ENCODE results near the gene CALML5.

Gene CALML5

GRCh38 chr10:5498791-5499492, 428 bp downstream of the CALML5 start:
- TF ChIP-seq CTCF (conservative IDR thresholded peaks at IDR 0.05; ENCODE audit: low read depth, low read length) = no peak
- no peak overlapping the region for H3K4me3 ChIP-seq (ENCODE audit: low read depth, low read length)
- no peak for DNase-seq (ENCODE audit: low read depth)

- no peak overlapping the region for H3K4me3 ChIP-seq (ENCODE audit: low read depth, low read length)
- TF ChIP-seq CTCF (conservative IDR thresholded peaks at IDR 0.05; ENCODE audit: low read depth, low read length) = no peak
- no peak for DNase-seq (ENCODE audit: low read depth)
These were observed 1.2 kb downstream of the CALML5 start for GRCh38 chr10:5497948-5498730.

- DNase-seq (ENCODE audit: low read depth) = no peak
- TF ChIP-seq CTCF (conservative IDR thresholded peaks at IDR 0.05; ENCODE audit: low read depth, low read length) = no peak
- H3K4me3 ChIP-seq (ENCODE audit: low read depth, low read length) = no peak overlapping the region
These were observed 2.1 kb downstream of the CALML5 start for GRCh38 chr10:5497289-5497688.

GRCh38 chr10:5496261-5497250, 2.8 kb downstream of the CALML5 start:
- TF ChIP-seq CTCF (conservative IDR thresholded peaks at IDR 0.05; ENCODE audit: low read depth, low read length) = no peak
- no peak overlapping the region for H3K4me3 ChIP-seq (ENCODE audit: low read depth, low read length)
- DNase-seq (ENCODE audit: low read depth) = no peak

- no peak overlapping the region for H3K4me3 ChIP-seq (ENCODE audit: low read depth, low read length)
- DNase-seq (ENCODE audit: low read depth) = no peak
- no peak for TF ChIP-seq CTCF (conservative IDR thresholded peaks at IDR 0.05; ENCODE audit: low read depth, low read length)
These were observed 4.8 kb downstream of the CALML5 start for GRCh38 chr10:5494611-5495010.

GRCh38 chr10:5493691-5494090, 5.7 kb downstream of the CALML5 start:
- TF ChIP-seq CTCF (conservative IDR thresholded peaks at IDR 0.05; ENCODE audit: low read depth, low read length) = no peak
- DNase-seq (ENCODE audit: low read depth) = no peak
- H3K4me3 ChIP-seq (ENCODE audit: low read depth, low read length) = no peak overlapping the region
